ENCODE measurements around the gene TUBB4B. TPM values are rescaled to one million over a fixed set of nuclear protein-coding genes. Genes with fewer than 3 reads are reported as not detected.
A peak's percentile ranks its signal among the peaks of the same experiment; 100 is the strongest.

Gene TUBB4B
- total RNA-seq, 1 donor from 2014 or later: 148 TPM

DNA sequence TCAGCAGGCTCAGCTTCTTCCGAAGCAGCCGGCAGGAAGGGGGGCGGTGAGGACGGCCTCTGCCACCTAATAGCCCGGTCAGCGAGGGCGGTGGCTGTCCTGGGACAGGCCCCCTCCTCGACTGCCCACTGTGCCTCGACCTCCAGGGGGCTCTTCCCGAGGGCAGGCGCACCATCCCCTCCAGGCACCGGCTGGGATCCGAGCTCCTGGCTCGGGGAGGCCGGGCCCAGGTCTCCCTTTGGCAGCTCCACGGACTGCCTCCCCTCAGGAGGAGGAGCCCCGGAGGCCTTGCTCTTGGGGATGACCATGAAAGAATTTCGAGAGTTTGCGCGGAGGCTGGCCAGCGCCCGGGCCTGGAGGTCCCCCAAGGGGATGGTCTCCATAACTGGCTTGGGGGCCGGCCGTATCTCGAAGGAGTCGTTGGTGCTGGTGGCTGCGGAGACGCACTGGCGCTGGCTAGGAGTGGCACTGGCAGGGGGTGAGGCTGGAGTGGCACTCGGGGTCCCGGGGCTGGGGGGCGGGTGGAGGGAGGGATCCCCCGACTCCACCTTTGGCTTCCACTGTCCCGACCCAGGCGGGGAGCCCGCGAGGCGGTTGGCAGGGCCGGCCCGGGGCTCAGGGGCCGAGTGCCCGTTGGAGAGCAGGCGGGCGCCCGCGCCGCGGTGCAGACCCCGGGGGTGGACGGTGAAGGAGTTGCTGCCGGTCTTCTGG, 41.5 kb upstream of the TUBB4B start:
- Mint-ChIP-seq H3K36me3 (no peaks in the 10 kb centered on the region), H3K27me3 (ENCODE audit: low read depth) (no peaks in the 10 kb centered on the region), H3K4me1 (peaks cover 41% of the 10 kb centered on the region), H3K4me3 (peak overlapping the region; percentile 83), H3K9me3 (no peaks in the 10 kb centered on the region), H3K27ac (peak overlapping the region; percentile 82)
- no peak for TF ChIP-seq CTCF (IDR thresholded peaks at IDR 0.05; ENCODE audit: unreplicated experiment)
- DNase-seq (ENCODE audit: low spot score in 2 of 2, unreplicated experiment in 2 of 2): no peak

DNA sequence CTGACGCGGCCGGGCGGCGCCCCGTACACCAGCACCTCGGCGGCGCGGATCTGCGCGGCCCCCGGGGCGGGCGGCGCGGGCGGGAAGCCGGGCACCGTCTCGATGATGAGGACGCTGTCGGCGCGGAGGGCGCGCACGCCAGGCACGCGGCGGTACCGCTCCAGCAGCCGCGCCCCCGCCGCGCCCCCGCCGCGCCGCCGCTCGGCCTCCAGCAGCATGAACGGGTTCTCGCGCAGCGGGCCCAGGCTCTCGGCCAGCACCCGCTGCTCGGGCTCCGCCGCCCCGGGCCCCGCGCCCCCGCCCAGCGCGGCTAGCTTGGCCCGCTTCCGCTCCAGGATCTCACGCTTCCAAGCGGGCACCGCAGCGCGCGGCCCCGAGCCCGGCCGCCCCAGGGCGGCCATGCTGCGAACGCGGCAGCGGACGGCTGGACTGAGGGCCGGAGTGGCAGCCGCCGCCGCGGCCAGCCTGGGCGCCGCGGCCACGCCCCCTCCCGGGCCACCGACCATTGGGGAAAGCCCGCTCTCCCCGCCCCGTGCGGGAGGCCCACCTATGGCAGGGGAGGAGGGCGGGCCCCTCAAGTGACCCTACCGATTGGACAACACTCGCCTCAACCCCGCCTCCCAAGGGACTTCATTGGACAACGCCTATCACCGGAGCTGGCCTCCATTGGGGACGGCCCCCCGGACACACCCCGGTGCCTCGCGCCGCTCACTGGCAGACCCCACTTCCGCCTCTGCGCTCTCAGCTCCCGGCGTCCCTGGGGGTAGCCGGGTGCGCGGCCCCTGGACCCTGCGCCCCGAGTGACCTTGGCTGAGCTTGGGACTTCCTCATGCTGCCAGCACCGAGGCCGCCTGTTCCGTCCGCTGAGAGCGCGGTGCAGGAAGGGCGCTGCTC, 40.5 kb upstream of the TUBB4B start, which contains the start of gene TPRN:
Gene TPRN, minus strand, starts transcription at position 431 of the 894 bp plus-strand sequence. Its CDS starts 30 bp downstream, at position 401.
- H3K4me1 Mint-ChIP-seq: peaks cover 37% of the 10 kb centered on the region
- no peaks in the 10 kb centered on the region for H3K27me3 Mint-ChIP-seq (ENCODE audit: low read depth)
- no peaks in the 10 kb centered on the region for H3K9me3 Mint-ChIP-seq
- H3K36me3 Mint-ChIP-seq: no peaks in the 10 kb centered on the region
- peak within 1 kb of the TSS; percentile 83 for H3K4me3 Mint-ChIP-seq
- peak; percentile 98 to 99 for DNase-seq (ENCODE audit: low spot score in 2 of 2, unreplicated experiment in 2 of 2)
- no peak for TF ChIP-seq CTCF (IDR thresholded peaks at IDR 0.05; ENCODE audit: unreplicated experiment)
- peak within 1 kb of the TSS; percentile 82 for H3K27ac Mint-ChIP-seq

DNA sequence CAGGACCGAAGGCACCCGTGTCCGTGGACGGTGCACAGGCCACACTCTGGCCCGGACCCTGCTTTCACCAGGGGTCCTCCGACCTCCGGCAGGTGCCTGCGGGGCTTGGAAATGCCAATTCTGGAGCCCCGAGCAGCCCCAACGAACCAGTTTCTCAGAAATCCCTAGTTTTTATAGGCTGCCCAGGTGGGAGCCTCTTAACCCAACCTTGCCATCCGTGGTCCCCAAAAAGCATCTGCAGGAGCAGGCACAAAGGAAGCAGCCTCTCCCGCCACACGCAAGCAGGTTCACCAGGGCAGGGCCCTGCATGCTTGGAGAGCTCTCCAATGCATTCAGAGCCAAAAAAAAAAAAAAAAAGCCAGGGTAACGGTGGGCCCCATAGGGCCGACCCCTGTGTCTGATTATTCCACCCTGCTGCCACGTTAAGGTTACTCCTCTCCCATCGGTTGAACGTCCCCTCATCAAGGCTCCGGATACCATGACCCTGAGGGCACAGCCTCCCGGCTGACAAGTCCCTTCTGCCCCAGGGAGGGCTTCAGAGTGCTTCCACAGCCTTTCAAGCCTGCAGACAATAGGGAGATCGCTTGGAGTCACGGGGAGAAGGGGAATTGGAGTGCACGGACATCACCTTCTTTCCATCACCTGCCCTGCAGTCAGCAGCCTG, 39.8 kb upstream of the TUBB4B start:
- H3K27me3 Mint-ChIP-seq (ENCODE audit: low read depth): no peaks in the 10 kb centered on the region
- H3K36me3 Mint-ChIP-seq: no peaks in the 10 kb centered on the region
- H3K9me3 Mint-ChIP-seq: no peaks in the 10 kb centered on the region
- H3K4me3 Mint-ChIP-seq: peak overlapping the region; percentile 75
- peaks cover 43% of the 10 kb centered on the region for H3K4me1 Mint-ChIP-seq
- DNase-seq (ENCODE audit: low spot score in 2 of 2, unreplicated experiment in 2 of 2): no peak
- TF ChIP-seq CTCF (IDR thresholded peaks at IDR 0.05; ENCODE audit: unreplicated experiment): no peak
- peak overlapping the region; percentile 79 for H3K27ac Mint-ChIP-seq

DNA sequence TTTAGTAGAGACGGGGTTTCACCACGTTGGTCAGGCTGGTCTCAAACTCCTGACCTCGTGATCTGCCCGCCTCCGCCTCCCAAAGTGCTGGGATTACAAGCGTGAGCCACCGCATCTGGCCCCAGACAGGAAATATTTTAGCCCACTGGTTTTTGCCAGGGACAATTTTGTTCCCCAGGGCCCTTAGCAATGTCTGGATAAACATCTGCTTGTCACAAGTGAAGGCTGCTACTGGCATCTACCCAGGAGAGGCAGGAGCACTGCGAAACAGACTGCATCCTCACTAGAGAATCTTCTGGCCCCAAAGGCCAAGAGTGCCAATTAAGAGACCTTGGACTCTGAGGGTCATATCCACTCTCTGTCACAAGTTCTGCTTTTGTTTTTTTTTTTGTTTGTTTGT, 38.1 kb upstream of the TUBB4B start:
- H3K27me3 Mint-ChIP-seq (ENCODE audit: low read depth): no peaks in the 10 kb centered on the region
- H3K27ac Mint-ChIP-seq: no peak overlapping the region

More for the DNA sequence above, 38.1 kb upstream of the TUBB4B start:
- Mint-ChIP-seq H3K4me1 (peaks cover 49% of the 10 kb centered on the region), H3K36me3 (peaks cover 5% of the 10 kb centered on the region), H3K9me3 (no peaks in the 10 kb centered on the region), H3K4me3 (peak overlapping the region; percentile 13)
- DNase-seq (ENCODE audit: low spot score in 2 of 2, unreplicated experiment in 2 of 2): no peak
- no peak for TF ChIP-seq CTCF (IDR thresholded peaks at IDR 0.05; ENCODE audit: unreplicated experiment)
